Measurements from ENCODE around the gene MTHFD2L. TPM values are rescaled to one million over a fixed set of nuclear protein-coding genes. Genes with fewer than 3 reads are reported as not detected.

The MTHFD2L gene
- total and polyA plus RNA-seq, 3 donors from 2014 or later = 14.8 to 44.1 (median 29.1) TPM

DNA sequence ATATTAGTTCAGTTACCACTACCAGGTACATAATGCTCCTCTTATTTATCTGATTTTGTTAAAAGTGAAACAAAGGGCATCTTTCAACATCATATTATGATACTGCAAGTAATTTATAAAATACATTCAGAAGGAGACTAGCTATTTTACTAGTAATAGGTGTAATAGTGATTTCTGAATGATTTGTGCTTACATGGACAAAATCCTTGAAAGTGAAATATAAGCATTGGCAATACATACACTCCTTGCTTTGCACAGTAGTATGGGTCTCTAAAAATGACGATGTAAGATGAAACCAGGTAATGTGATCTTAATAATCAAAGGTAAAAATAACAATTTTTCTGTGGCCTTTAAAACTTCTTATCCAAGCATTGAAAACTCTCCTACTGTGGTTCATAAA lies 17.5 kb downstream of the MTHFD2L start:
- Histone ChIP-seq H3K4me3 (no peak overlapping the region), H3K27me3 (no peaks in the 10 kb centered on the region), H3K36me3 (ENCODE audit: low read depth, missing control alignments) (no peaks in the 10 kb centered on the region), H3K4me1 (no peaks in the 10 kb centered on the region), H3K9me3 (no peaks in the 10 kb centered on the region), H3K27ac (no peak overlapping the region)
- intact Hi-C loops (cut with DNase I; ENCODE audit: low total_unique reads) = no loop called here
- no peak for DNase-seq
- WGBS, 2 donors = 93 to 97% methylated on average over 1 of the region's 1 CpG
- TF ChIP-seq POLR2A (IDR thresholded peaks at IDR 0.05) = no peak
- TF ChIP-seq, protein P1, sequence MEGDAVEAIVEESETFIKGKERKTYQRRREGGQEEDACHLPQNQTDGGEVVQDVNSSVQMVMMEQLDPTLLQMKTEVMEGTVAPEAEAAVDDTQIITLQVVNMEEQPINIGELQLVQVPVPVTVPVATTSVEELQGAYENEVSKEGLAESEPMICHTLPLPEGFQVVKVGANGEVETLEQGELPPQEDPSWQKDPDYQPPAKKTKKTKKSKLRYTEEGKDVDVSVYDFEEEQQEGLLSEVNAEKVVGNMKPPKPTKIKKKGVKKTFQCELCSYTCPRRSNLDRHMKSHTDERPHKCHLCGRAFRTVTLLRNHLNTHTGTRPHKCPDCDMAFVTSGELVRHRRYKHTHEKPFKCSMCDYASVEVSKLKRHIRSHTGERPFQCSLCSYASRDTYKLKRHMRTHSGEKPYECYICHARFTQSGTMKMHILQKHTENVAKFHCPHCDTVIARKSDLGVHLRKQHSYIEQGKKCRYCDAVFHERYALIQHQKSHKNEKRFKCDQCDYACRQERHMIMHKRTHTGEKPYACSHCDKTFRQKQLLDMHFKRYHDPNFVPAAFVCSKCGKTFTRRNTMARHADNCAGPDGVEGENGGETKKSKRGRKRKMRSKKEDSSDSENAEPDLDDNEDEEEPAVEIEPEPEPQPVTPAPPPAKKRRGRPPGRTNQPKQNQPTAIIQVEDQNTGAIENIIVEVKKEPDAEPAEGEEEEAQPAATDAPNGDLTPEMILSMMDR (IDR thresholded peaks at IDR 0.05) = no peak

DNA sequence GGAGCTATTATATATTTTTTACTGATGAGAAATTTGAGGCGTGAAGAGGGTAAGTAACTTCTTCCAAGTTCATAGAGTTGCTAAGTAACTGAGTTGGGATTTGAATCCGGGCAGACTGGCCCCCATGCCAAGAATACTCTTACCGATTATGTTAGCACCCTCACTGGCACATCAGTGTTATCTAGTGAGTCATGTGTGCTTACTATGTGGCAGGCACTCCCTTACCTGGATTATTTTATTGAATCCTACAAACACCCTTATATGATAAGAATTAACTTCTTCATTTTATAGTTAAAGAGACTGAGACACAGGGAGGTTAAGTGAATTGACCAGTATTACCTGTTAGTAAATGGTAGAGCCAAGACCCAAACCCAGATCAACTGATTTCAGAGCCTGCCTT lies 20.9 kb downstream of the MTHFD2L start:
- intact Hi-C loops (cut with DNase I; ENCODE audit: low total_unique reads) = no loop called here
- DNase-seq = no peak
- TF ChIP-seq, protein P1 (IDR thresholded peaks at IDR 0.05) = no peak
- TF ChIP-seq POLR2A (IDR thresholded peaks at IDR 0.05) = no peak
- 94 to 95% methylated on average over 3 of the region's 3 CpGs for WGBS, 2 donors
- Histone ChIP-seq H3K36me3 (ENCODE audit: low read depth, missing control alignments) (no peaks in the 10 kb centered on the region), H3K4me3 (no peak overlapping the region), H3K4me1 (no peaks in the 10 kb centered on the region), H3K9me3 (no peaks in the 10 kb centered on the region), H3K27ac (no peak overlapping the region), H3K27me3 (no peaks in the 10 kb centered on the region)

DNA sequence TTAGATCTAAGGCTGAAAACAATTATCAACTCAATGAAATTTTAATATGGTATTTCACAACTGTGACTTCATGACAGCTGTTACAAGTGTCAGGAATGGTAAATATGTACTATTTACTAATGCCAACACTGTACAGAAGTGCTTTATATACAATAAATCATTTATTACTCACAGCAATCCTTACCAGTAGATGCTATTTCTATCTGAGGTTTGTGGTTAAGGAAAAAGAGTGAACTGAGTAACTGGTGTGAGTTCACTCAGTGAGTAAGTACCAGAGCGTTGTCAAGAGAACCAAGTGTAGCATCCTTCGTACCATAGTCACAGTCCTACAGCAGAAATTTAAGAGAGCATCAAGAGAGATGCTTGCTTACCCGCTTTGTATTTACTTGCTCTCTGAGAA lies 23.3 kb downstream of the MTHFD2L start:
- Histone ChIP-seq H3K27me3 (no peaks in the 10 kb centered on the region), H3K9me3 (no peaks in the 10 kb centered on the region), H3K27ac (no peak overlapping the region), H3K4me1 (no peaks in the 10 kb centered on the region), H3K4me3 (no peak overlapping the region), H3K36me3 (ENCODE audit: low read depth, missing control alignments) (no peaks in the 10 kb centered on the region)
- TF ChIP-seq POLR2A (IDR thresholded peaks at IDR 0.05) = no peak
- TF ChIP-seq, protein P1 (IDR thresholded peaks at IDR 0.05) = no peak
- no peak for DNase-seq
- intact Hi-C loops (cut with DNase I; ENCODE audit: low total_unique reads) = no loop called here
- 87 to 97% methylated on average over 3 of the region's 3 CpGs for WGBS, 2 donors

DNA sequence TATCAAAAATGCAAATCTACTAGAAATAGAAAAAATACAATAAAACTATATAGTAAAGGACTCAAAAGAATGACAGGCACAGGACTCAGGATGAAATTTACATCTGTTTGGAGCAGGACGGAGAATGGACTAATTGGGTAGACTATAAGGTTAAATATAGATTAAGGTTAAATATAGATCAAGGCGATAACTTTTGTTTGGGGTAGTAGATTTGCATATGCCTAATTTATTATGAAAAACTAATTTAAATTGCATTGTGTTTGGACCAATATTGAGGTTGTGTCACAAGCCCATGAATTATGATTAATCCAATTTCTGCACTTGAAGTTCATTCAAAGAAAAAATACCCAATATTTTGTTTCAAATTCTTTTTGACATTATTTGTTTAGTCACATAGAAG lies 31.0 kb downstream of the MTHFD2L start:
- Histone ChIP-seq H3K36me3 (ENCODE audit: low read depth, missing control alignments) (no peaks in the 10 kb centered on the region), H3K9me3 (no peaks in the 10 kb centered on the region), H3K4me1 (no peaks in the 10 kb centered on the region), H3K27me3 (no peaks in the 10 kb centered on the region), H3K27ac (no peak overlapping the region), H3K4me3 (no peak overlapping the region)
- 73 to 80% methylated on average over 2 of the region's 2 CpGs for WGBS, 2 donors
- intact Hi-C loops (cut with DNase I; ENCODE audit: low total_unique reads) = no loop called here
- TF ChIP-seq, protein P1 (IDR thresholded peaks at IDR 0.05) = no peak
- no peak for TF ChIP-seq POLR2A (IDR thresholded peaks at IDR 0.05)
- no peak for DNase-seq

GRCh38 chr4:74189331-74190043 lies 31.6 kb downstream of the MTHFD2L start:
- WGBS, 2 donors = 75 to 83% methylated on average over 2 of the region's 2 CpGs

More at GRCh38 chr4:74189331-74190043, 31.6 kb downstream of the MTHFD2L start:
- H3K27me3 ChIP-seq = no peaks in the 10 kb centered on the region
- no peaks in the 10 kb centered on the region for H3K36me3 ChIP-seq (ENCODE audit: low read depth, missing control alignments)
- H3K4me3 ChIP-seq = no peak overlapping the region
- H3K4me1 ChIP-seq = no peaks in the 10 kb centered on the region
- DNase-seq = no peak
- intact Hi-C loops (cut with DNase I; ENCODE audit: low total_unique reads) = no loop called here
- no peak for TF ChIP-seq POLR2A (IDR thresholded peaks at IDR 0.05)
- TF ChIP-seq, protein P1 (IDR thresholded peaks at IDR 0.05) = peak in 2 of 3 experiments; percentile 11 to 61
- H3K9me3 ChIP-seq = no peaks in the 10 kb centered on the region
- no peak overlapping the region for H3K27ac ChIP-seq

All from testis (tissue), 3 donors.